BE2C (cell line): ENCODE measurements around the gene RPL12.
A peak's percentile ranks its signal among the peaks of the same experiment; 100 is the strongest.

Source experiments
- DNase-seq: peaks from one replicate; pipeline ENCODE4 v3.0.0-alpha.2; 2020
- H3K27me3 ChIP-seq: fragments of 250-450 bp; sonication (Bioruptor Pico); 2 replicates; pipeline ENCODE4 v1.5.1; 2020; ENCODE audit warnings: mild to moderate bottlenecking
- H3K36me3 ChIP-seq: fragments of 250-450 bp; sonication (Bioruptor Pico); 2 replicates; pipeline ENCODE4 v1.5.1; 2020; ENCODE audit warnings: mild to moderate bottlenecking
- H3K4me1 ChIP-seq: fragments of 250-450 bp; sonication (Bioruptor Pico); 2 replicates; pipeline ENCODE4 v1.5.1; 2020
- H3K4me3 ChIP-seq: 2 replicates; pipeline ENCODE4 v1.5.1; 2011; ENCODE audit warnings: low read depth, low read length
- H3K9me3 ChIP-seq: fragments of 250-450 bp; sonication (Bioruptor Pico); 2 replicates; pipeline ENCODE4 v1.5.1; 2020
- CTCF ChIP-seq: IDR thresholded peaks from 2 replicates; pipeline ENCODE4 v1.5.1; 2012; ENCODE audit warnings: mild to moderate bottlenecking, low read depth, low read length

RPL12 gene

GRCh38 chr9:127463382-127463781 is 12.2 kb upstream of the RPL12 start:
- TF ChIP-seq CTCF: no peak
- Histone ChIP-seq H3K4me3 (no peak overlapping the region), H3K9me3 (no peaks in the 10 kb centered on the region), H3K36me3 (peaks cover 32% of the 10 kb centered on the region), H3K4me1 (peaks cover 5% of the 10 kb centered on the region), H3K27me3 (no peaks in the 10 kb centered on the region)
- no peak for DNase-seq

- Histone ChIP-seq H3K27me3 (no peaks in the 10 kb centered on the region), H3K4me1 (peaks cover 5% of the 10 kb centered on the region), H3K9me3 (no peaks in the 10 kb centered on the region), H3K36me3 (peaks cover 45% of the 10 kb centered on the region), H3K4me3 (no peak overlapping the region)
- DNase-seq: no peak
- no peak for TF ChIP-seq CTCF
Observed at GRCh38 chr9:127458921-127459320, 7.7 kb upstream of the RPL12 start.

- Histone ChIP-seq H3K4me3 (no peak overlapping the region), H3K36me3 (peaks cover 34% of the 10 kb centered on the region), H3K9me3 (no peaks in the 10 kb centered on the region), H3K4me1 (no peaks in the 10 kb centered on the region; the same call in 1 of the 2 replicates), H3K27me3 (no peaks in the 10 kb centered on the region)
- DNase-seq: no peak
- TF ChIP-seq CTCF: no peak
Observed at GRCh38 chr9:127457191-127457878, 6.1 kb upstream of the RPL12 start.

GRCh38 chr9:127455324-127455992 is 4.3 kb upstream of the RPL12 start:
- Histone ChIP-seq H3K4me3 (no peak overlapping the region), H3K4me1 (no peaks in the 10 kb centered on the region; the same call in 1 of the 2 replicates), H3K9me3 (no peaks in the 10 kb centered on the region)

GRCh38 chr9:127452691-127453090 is 1.5 kb upstream of the RPL12 start:
- peaks cover 46% of the 10 kb centered on the region for H3K36me3 ChIP-seq
- H3K4me1 ChIP-seq: no peaks in the 10 kb centered on the region; the same call in 1 of the 2 replicates
- no peak for TF ChIP-seq CTCF
- peak overlapping the region; percentile 94 for H3K4me3 ChIP-seq
- H3K9me3 ChIP-seq: no peaks in the 10 kb centered on the region
- DNase-seq: peak; percentile 87
- H3K27me3 ChIP-seq: no peaks in the 10 kb centered on the region

More at GRCh38 chr9:127455324-127455992, 4.3 kb upstream of the RPL12 start:
- Histone ChIP-seq H3K36me3 (peaks cover 37% of the 10 kb centered on the region), H3K27me3 (no peaks in the 10 kb centered on the region)
- peak; percentile 39 for TF ChIP-seq CTCF
- no peak for DNase-seq
